OCI-LY1 (cell line): Measurements from ENCODE around the gene LRIG1.

ENCODE experiments used
- EZH2 ChIP-seq: fragments of 200-600 bp; sonication (generic), shearing (Covaris generic); IDR thresholded peaks from 2 replicates; pipeline ENCODE4 v1.8.0; 2017; ENCODE audit warnings: borderline replicate concordance, mixed run types, mild to moderate bottlenecking, antibody characterized with exemption, low read length, moderate library complexity, mixed read lengths
- TF ChIP-seq, protein P1 (sequence below): fragments of 200-600 bp; sonication (generic), shearing (Covaris generic); IDR thresholded peaks from 2 replicates; pipeline ENCODE4 v1.5.1; 2017; ENCODE audit warnings: mild to moderate bottlenecking, antibody characterized with exemption, low read length, moderate library complexity, mixed read lengths

DNA sequence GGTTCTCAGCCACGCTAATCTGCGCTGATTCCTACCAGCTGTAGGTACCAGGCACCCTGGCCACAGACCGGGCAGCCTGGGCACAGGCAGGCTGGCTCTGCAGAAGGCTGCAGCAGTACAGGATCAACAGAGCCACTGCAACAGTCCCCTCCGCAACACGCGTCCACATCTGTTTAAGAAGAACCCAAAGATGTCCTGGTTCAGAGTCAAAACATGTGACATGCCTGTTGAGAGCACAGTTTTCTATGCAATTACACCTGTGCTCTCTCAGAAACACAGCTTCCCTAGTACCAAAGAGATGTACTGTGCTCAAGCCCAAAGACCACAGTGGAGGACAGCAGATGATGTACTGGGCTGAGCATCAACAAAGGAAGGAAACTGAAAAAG lies 18.8 kb downstream of the LRIG1 start:
- TF ChIP-seq, protein P1, sequence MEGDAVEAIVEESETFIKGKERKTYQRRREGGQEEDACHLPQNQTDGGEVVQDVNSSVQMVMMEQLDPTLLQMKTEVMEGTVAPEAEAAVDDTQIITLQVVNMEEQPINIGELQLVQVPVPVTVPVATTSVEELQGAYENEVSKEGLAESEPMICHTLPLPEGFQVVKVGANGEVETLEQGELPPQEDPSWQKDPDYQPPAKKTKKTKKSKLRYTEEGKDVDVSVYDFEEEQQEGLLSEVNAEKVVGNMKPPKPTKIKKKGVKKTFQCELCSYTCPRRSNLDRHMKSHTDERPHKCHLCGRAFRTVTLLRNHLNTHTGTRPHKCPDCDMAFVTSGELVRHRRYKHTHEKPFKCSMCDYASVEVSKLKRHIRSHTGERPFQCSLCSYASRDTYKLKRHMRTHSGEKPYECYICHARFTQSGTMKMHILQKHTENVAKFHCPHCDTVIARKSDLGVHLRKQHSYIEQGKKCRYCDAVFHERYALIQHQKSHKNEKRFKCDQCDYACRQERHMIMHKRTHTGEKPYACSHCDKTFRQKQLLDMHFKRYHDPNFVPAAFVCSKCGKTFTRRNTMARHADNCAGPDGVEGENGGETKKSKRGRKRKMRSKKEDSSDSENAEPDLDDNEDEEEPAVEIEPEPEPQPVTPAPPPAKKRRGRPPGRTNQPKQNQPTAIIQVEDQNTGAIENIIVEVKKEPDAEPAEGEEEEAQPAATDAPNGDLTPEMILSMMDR = no peak
- no peak for TF ChIP-seq EZH2
